ENCODE results near the gene NDRG3.

Gene NDRG3

GRCh38 chr20:36633285-36633772 is 112.6 kb downstream of the NDRG3 start:
- H3K9ac ChIP-seq (ENCODE audit: insufficient read length, low read depth) = no peak overlapping the region
- H3K4me1 ChIP-seq (ENCODE audit: insufficient read depth, insufficient read length) = peaks cover 2% of the 10 kb centered on the region
- H3K9me3 ChIP-seq (ENCODE audit: insufficient read depth, low read length) = no peaks in the 10 kb centered on the region
- no peaks in the 10 kb centered on the region for H3K27me3 ChIP-seq (ENCODE audit: insufficient read depth, insufficient read length)
- no peak for DNase-seq (ENCODE audit: low read depth, low spot score)
- no peak overlapping the region for H3K4me3 ChIP-seq (ENCODE audit: insufficient read length, low read depth)
- no peak for TF ChIP-seq YY1 (IDR thresholded peaks at IDR 0.05; ENCODE audit: insufficient read depth, insufficient read length)
- no peak for TF ChIP-seq SUZ12 (IDR thresholded peaks at IDR 0.05; ENCODE audit: extremely low read depth, insufficient read depth, insufficient read length)
- no peak for TF ChIP-seq ZNF274 (IDR thresholded peaks at IDR 0.05; ENCODE audit: low read depth, low read length)
- H3K36me3 ChIP-seq (ENCODE audit: insufficient read depth, insufficient read length, low read length) = no peaks in the 10 kb centered on the region

- H3K9me3 ChIP-seq (ENCODE audit: insufficient read depth, low read length) = no peaks in the 10 kb centered on the region
- H3K4me1 ChIP-seq (ENCODE audit: insufficient read depth, insufficient read length) = peaks cover 2% of the 10 kb centered on the region
- DNase-seq (ENCODE audit: low read depth, low spot score) = no peak
- no peaks in the 10 kb centered on the region for H3K27me3 ChIP-seq (ENCODE audit: insufficient read depth, insufficient read length)
- H3K36me3 ChIP-seq (ENCODE audit: insufficient read depth, insufficient read length, low read length) = no peaks in the 10 kb centered on the region
- peak overlapping the region; percentile 12 for H3K9ac ChIP-seq (ENCODE audit: insufficient read length, low read depth)
- no peak overlapping the region for H3K4me3 ChIP-seq (ENCODE audit: insufficient read length, low read depth)
- no peak for TF ChIP-seq YY1 (IDR thresholded peaks at IDR 0.05; ENCODE audit: insufficient read depth, insufficient read length)
These were observed 113.2 kb downstream of the NDRG3 start for GRCh38 chr20:36632487-36633284.

GRCh38 chr20:36632147-36632486 is 113.8 kb downstream of the NDRG3 start:
- Histone ChIP-seq H3K4me1 (ENCODE audit: insufficient read depth, insufficient read length) (peaks cover 2% of the 10 kb centered on the region), H3K9me3 (ENCODE audit: insufficient read depth, low read length) (no peaks in the 10 kb centered on the region), H3K36me3 (ENCODE audit: insufficient read depth, insufficient read length, low read length) (no peaks in the 10 kb centered on the region), H3K9ac (ENCODE audit: insufficient read length, low read depth) (peak overlapping the region; percentile 12), H3K4me3 (ENCODE audit: insufficient read length, low read depth) (no peak overlapping the region), H3K27me3 (ENCODE audit: insufficient read depth, insufficient read length) (no peaks in the 10 kb centered on the region)
- DNase-seq (ENCODE audit: low read depth, low spot score) = no peak
- TF ChIP-seq ZNF274 (IDR thresholded peaks at IDR 0.05; ENCODE audit: low read depth, low read length) = no peak
- TF ChIP-seq YY1 (IDR thresholded peaks at IDR 0.05; ENCODE audit: insufficient read depth, insufficient read length) = no peak
- no peak for TF ChIP-seq SUZ12 (IDR thresholded peaks at IDR 0.05; ENCODE audit: extremely low read depth, insufficient read depth, insufficient read length)

GRCh38 chr20:36631646-36632045 is 114.2 kb downstream of the NDRG3 start:
- Histone ChIP-seq H3K9ac (ENCODE audit: insufficient read length, low read depth) (no peak overlapping the region), H3K27me3 (ENCODE audit: insufficient read depth, insufficient read length) (no peaks in the 10 kb centered on the region), H3K9me3 (ENCODE audit: insufficient read depth, low read length) (no peaks in the 10 kb centered on the region), H3K36me3 (ENCODE audit: insufficient read depth, insufficient read length, low read length) (no peaks in the 10 kb centered on the region), H3K4me3 (ENCODE audit: insufficient read length, low read depth) (no peak overlapping the region), H3K4me1 (ENCODE audit: insufficient read depth, insufficient read length) (peaks cover 2% of the 10 kb centered on the region)
- DNase-seq (ENCODE audit: low read depth, low spot score) = no peak
- TF ChIP-seq SUZ12 (IDR thresholded peaks at IDR 0.05; ENCODE audit: extremely low read depth, insufficient read depth, insufficient read length) (no peak), YY1 (IDR thresholded peaks at IDR 0.05; ENCODE audit: insufficient read depth, insufficient read length) (no peak), ZNF274 (IDR thresholded peaks at IDR 0.05; ENCODE audit: low read depth, low read length) (no peak)

GRCh38 chr20:36629719-36630681 is 115.9 kb downstream of the NDRG3 start:
- no peak overlapping the region for H3K4me3 ChIP-seq (ENCODE audit: insufficient read length, low read depth)
- H3K9me3 ChIP-seq (ENCODE audit: insufficient read depth, low read length) = no peaks in the 10 kb centered on the region
- H3K4me1 ChIP-seq (ENCODE audit: insufficient read depth, insufficient read length) = peaks cover 2% of the 10 kb centered on the region
- no peaks in the 10 kb centered on the region for H3K27me3 ChIP-seq (ENCODE audit: insufficient read depth, insufficient read length)
- DNase-seq (ENCODE audit: low read depth, low spot score) = no peak
- no peaks in the 10 kb centered on the region for H3K36me3 ChIP-seq (ENCODE audit: insufficient read depth, insufficient read length, low read length)
- TF ChIP-seq YY1 (IDR thresholded peaks at IDR 0.05; ENCODE audit: insufficient read depth, insufficient read length) (no peak), ZNF274 (IDR thresholded peaks at IDR 0.05; ENCODE audit: low read depth, low read length) (no peak), SUZ12 (IDR thresholded peaks at IDR 0.05; ENCODE audit: extremely low read depth, insufficient read depth, insufficient read length) (no peak)
- H3K9ac ChIP-seq (ENCODE audit: insufficient read length, low read depth) = no peak overlapping the region

- TF ChIP-seq ZNF274 (IDR thresholded peaks at IDR 0.05; ENCODE audit: low read depth, low read length) (no peak), SUZ12 (IDR thresholded peaks at IDR 0.05; ENCODE audit: extremely low read depth, insufficient read depth, insufficient read length) (no peak), YY1 (IDR thresholded peaks at IDR 0.05; ENCODE audit: insufficient read depth, insufficient read length) (no peak)
- no peaks in the 10 kb centered on the region for H3K36me3 ChIP-seq (ENCODE audit: insufficient read depth, insufficient read length, low read length)
- no peak overlapping the region for H3K4me3 ChIP-seq (ENCODE audit: insufficient read length, low read depth)
- no peaks in the 10 kb centered on the region for H3K27me3 ChIP-seq (ENCODE audit: insufficient read depth, insufficient read length)
- H3K9me3 ChIP-seq (ENCODE audit: insufficient read depth, low read length) = no peaks in the 10 kb centered on the region
- peaks cover 6% of the 10 kb centered on the region for H3K4me1 ChIP-seq (ENCODE audit: insufficient read depth, insufficient read length)
- H3K9ac ChIP-seq (ENCODE audit: insufficient read length, low read depth) = no peak overlapping the region
- no peak for DNase-seq (ENCODE audit: low read depth, low spot score)
These were observed 117.8 kb downstream of the NDRG3 start for GRCh38 chr20:36628076-36628475.

GRCh38 chr20:36624944-36625324 is 121.0 kb downstream of the NDRG3 start:
- Histone ChIP-seq H3K27me3 (ENCODE audit: insufficient read depth, insufficient read length) (no peaks in the 10 kb centered on the region), H3K4me3 (ENCODE audit: insufficient read length, low read depth) (no peak overlapping the region), H3K4me1 (ENCODE audit: insufficient read depth, insufficient read length) (peaks cover 4% of the 10 kb centered on the region), H3K36me3 (ENCODE audit: insufficient read depth, insufficient read length, low read length) (no peaks in the 10 kb centered on the region), H3K9me3 (ENCODE audit: insufficient read depth, low read length) (no peaks in the 10 kb centered on the region), H3K9ac (ENCODE audit: insufficient read length, low read depth) (no peak overlapping the region)
- TF ChIP-seq YY1 (IDR thresholded peaks at IDR 0.05; ENCODE audit: insufficient read depth, insufficient read length) = no peak
- TF ChIP-seq ZNF274 (IDR thresholded peaks at IDR 0.05; ENCODE audit: low read depth, low read length) = no peak
- no peak for TF ChIP-seq SUZ12 (IDR thresholded peaks at IDR 0.05; ENCODE audit: extremely low read depth, insufficient read depth, insufficient read length)
- no peak for DNase-seq (ENCODE audit: low read depth, low spot score)

Data from NT2/D1 (cell line).